Measurements from ENCODE around the gene ARF5.

ARF5 gene

GRCh38 chr7:127589896-127590295 lies 1.7 kb downstream of the ARF5 start:
- DNase-seq = no peak

GRCh38 chr7:127591189-127591588 lies 3.0 kb downstream of the ARF5 start:
- DNase-seq = no peak

- DNase-seq = no peak
These were observed 3.4 kb downstream of the ARF5 start for GRCh38 chr7:127591591-127591990.

- DNase-seq = no peak
These were observed 4.3 kb downstream of the ARF5 start for GRCh38 chr7:127592550-127592949.

GRCh38 chr7:127594490-127594889 lies 6.3 kb downstream of the ARF5 start:
- DNase-seq = no peak

GRCh38 chr7:127595737-127596136 lies 7.5 kb downstream of the ARF5 start:
- DNase-seq = no peak

- no peak for DNase-seq
These were observed 10.1 kb downstream of the ARF5 start for GRCh38 chr7:127598318-127598717.

GRCh38 chr7:127600885-127601284 lies 12.7 kb downstream of the ARF5 start:
- DNase-seq = no peak

- no peak for DNase-seq
These were observed 20.2 kb downstream of the ARF5 start for GRCh38 chr7:127608446-127608845.

GRCh38 chr7:127609297-127609696 lies 21.1 kb downstream of the ARF5 start:
- DNase-seq = no peak

GRCh38 chr7:127612263-127612662 lies 24.1 kb downstream of the ARF5 start:
- DNase-seq = no peak

GRCh38 chr7:127616724-127617123 lies 28.5 kb downstream of the ARF5 start:
- no peak for DNase-seq

GRCh38 chr7:127618042-127618441 lies 29.8 kb downstream of the ARF5 start, which contains the start of gene PAX4:
TSS of gene PAX4 (minus strand) at chr7:127618142. CDS start at chr7:127615928, 2,214 bp downstream.
- DNase-seq = no peak

GRCh38 chr7:127618775-127619174 lies 30.6 kb downstream of the ARF5 start:
- no peak for DNase-seq

- no peak for DNase-seq
These were observed 31.6 kb downstream of the ARF5 start for GRCh38 chr7:127619681-127620405.

GRCh38 chr7:127620406-127621233 lies 32.4 kb downstream of the ARF5 start:
- no peak for DNase-seq

- no peak for DNase-seq
These were observed 37.1 kb downstream of the ARF5 start for GRCh38 chr7:127625331-127625730.

- DNase-seq = no peak
These were observed 40.2 kb downstream of the ARF5 start for GRCh38 chr7:127628445-127628844.

GRCh38 chr7:127629268-127629854 lies 41.1 kb downstream of the ARF5 start:
- no peak for DNase-seq

GRCh38 chr7:127632276-127632910 lies 44.2 kb downstream of the ARF5 start:
- no peak for DNase-seq

GRCh38 chr7:127635659-127636285 lies 47.6 kb downstream of the ARF5 start:
- no peak for DNase-seq

GRCh38 chr7:127638197-127638596 lies 50.0 kb downstream of the ARF5 start:
- no peak for DNase-seq
